Stimulated activated CD4-positive, alpha-beta T cell treated with anti-CD3 and anti-CD28 coated beads, Interleukin-4, amount 100 ng/mL, for 1 hour (primary cell): ENCODE data around the gene WSB1.

ENCODE experiments used
- DNase-seq: peaks from one replicate; pipeline ENCODE4 v3.0.0-alpha.2; 2020

Gene WSB1

GRCh38 chr17:27362503-27362902 lies 68.6 kb downstream of the WSB1 start:
- DNase-seq: no peak

GRCh38 chr17:27362909-27363308 lies 69.0 kb downstream of the WSB1 start:
- DNase-seq: no peak

GRCh38 chr17:27363326-27363725 lies 69.4 kb downstream of the WSB1 start:
- DNase-seq: no peak
